Endothelial cell of umbilical vein (primary cell): ENCODE data around the gene PSMD13.
"Not testable (repeated sequence)": the region's sequence is repeated elsewhere in the genome, so short reads cannot be mapped to it uniquely, and the experiment has no call there.

Source experiments
- CTCF ChIP-seq, 2 donors: IDR thresholded peaks; 1 replicate in 1 of 2; 2 replicates in 1 of 2; pipeline ENCODE4 v1.5.1; 2011; ENCODE audit warnings: low read length in 2 of 2, mild to moderate bottlenecking in 2 of 2, moderate library complexity in 2 of 2, control low read depth in 1 of 2, inconsistent platforms in 1 of 2, low read depth in 1 of 2; ENCODE audit not compliant: insufficient read depth in 1 of 2; ENCODE audit errors: extremely low read depth in 1 of 2
- EZH2 ChIP-seq: IDR thresholded peaks from 2 replicates; pipeline ENCODE4 v1.6.1; 2012; ENCODE audit warnings: borderline replicate concordance, low read depth, mild to moderate bottlenecking, moderate library complexity, low read length, inconsistent platforms; ENCODE audit not compliant: severe bottlenecking
- FOS ChIP-seq: IDR thresholded peaks from 2 replicates; pipeline ENCODE4 v1.6.1; 2011; ENCODE audit warnings: mild to moderate bottlenecking, low read length, moderate library complexity, borderline replicate concordance; ENCODE audit not compliant: insufficient read depth
- JUN ChIP-seq: IDR thresholded peaks from 2 replicates; pipeline ENCODE4 v1.6.1; 2011; ENCODE audit warnings: borderline replicate concordance, low read depth; ENCODE audit not compliant: insufficient read length, insufficient read depth
- MAX ChIP-seq: IDR thresholded peaks from 2 replicates; pipeline ENCODE4 v1.6.1; 2011; ENCODE audit not compliant: insufficient read depth, insufficient read length
- MYC ChIP-seq: IDR thresholded peaks from one replicate; pipeline ENCODE4 v1.6.1; 2011; ENCODE audit warnings: mild to moderate bottlenecking, low read depth, low read length
- POLR2A ChIP-seq: IDR thresholded peaks from 2 replicates; pipeline ENCODE4 v1.6.1; 2012; ENCODE audit warnings: low read depth, mild to moderate bottlenecking, control low read depth, low read length
- POLR2AphosphoS5 ChIP-seq: IDR thresholded peaks from 2 replicates; pipeline ENCODE4 v1.6.1; 2012; ENCODE audit warnings: low read depth, mild to moderate bottlenecking, control low read depth, low read length, moderate library complexity; ENCODE audit not compliant: insufficient read depth

- not testable (repeated sequence) for TF ChIP-seq CTCF (IDR thresholded peaks at IDR 0.05; ENCODE audit: extremely low read depth in 1 of 2, insufficient read depth in 1 of 2, low read depth in 1 of 2, low read length in 2 of 2); POLR2A; EZH2; POLR2AphosphoS5; JUN; MAX; MYC; FOS
These were observed 47.5 kb upstream of the PSMD13 start for GRCh38 chr11:189200-189783.
